HepG2 (cell line): ENCODE results near the gene LARP1B. TPM values are rescaled to one million over a fixed set of nuclear protein-coding genes. Genes with fewer than 3 reads are reported as not detected.

ENCODE experiments used
- ATAC-seq: fragments of 200-7000 bp; cut with Tn5 transposase; 3 replicates; pipeline ENCODE4 v1.9.1; 2020; ENCODE audit warnings: mild to moderate bottlenecking, moderate library complexity
- BruUV-seq: library from RNA; stranded (reverse); fragments of 400-500 nt; replicated peaks from 2 replicates; lab custom pipeline; 2021; lab: Mats Ljungman, UMichigan
- CTCF ChIA-PET: fragments of 300-600 bp; formaldehyde crosslinking; extraction: SDS; loops from one replicate; lab custom pipeline; 2021; ENCODE audit warnings: low total read pairs, inconsistent platforms, low intra/inter-chr PET ratio; lab: Yijun Ruan, JAX
- POLR2A ChIA-PET: fragments of 350-600 bp; sonication (Branson Sonifier 250); formaldehyde crosslinking; loops from one replicate; lab custom pipeline; 2020; ENCODE audit warnings: antibody characterized with exemption, inconsistent platforms; lab: Yijun Ruan, JAX
- DNase-seq: peaks from one replicate; pipeline ENCODE4 v3.0.0-alpha.2; 2015; ENCODE audit warnings: low spot score
- FAIRE-seq: peaks from 3 replicates; lab custom pipeline; 2011; peaks lifted over from hg19 to GRCh38; lab: Jason Lieb, UNC
- H2AFZ ChIP-seq: one replicate; pipeline ENCODE4 v1.6.1; 2011; ENCODE audit warnings: low read length, inconsistent platforms
- H3K27ac ChIP-seq: fragments of 300-600 bp; 3 replicates; pipeline ENCODE4 v1.8.0; 2011; ENCODE audit warnings: mixed run types, mild to moderate bottlenecking, mixed read lengths, low read length, inconsistent platforms; ENCODE audit not compliant: insufficient read depth; ENCODE audit errors: extremely low read length
- H3K27me3 ChIP-seq, 2 experiments: fragments of 200-600 bp in 1 of 2; 2 replicates in 1 of 2; 3 replicates in 1 of 2; pipeline versions ENCODE4 v1.6.0 to v1.8.0; 2011; ENCODE audit warnings: low read length in 2 of 2, mild to moderate bottlenecking in 2 of 2, moderate library complexity in 2 of 2, inconsistent platforms in 1 of 2; ENCODE audit not compliant: insufficient read depth in 2 of 2, control insufficient read depth in 1 of 2
- H3K36me3 ChIP-seq, 2 experiments: fragments of 200-600 bp in 1 of 2; replicated peaks in 1 of 2; 2 replicates in 1 of 2; 3 replicates in 1 of 2; pipeline versions ENCODE4 v1.5.1 to v1.8.0; 2011; ENCODE audit warnings: low read length in 2 of 2, inconsistent platforms in 1 of 2; ENCODE audit not compliant: insufficient read depth in 2 of 2, control insufficient read depth in 1 of 2
- H3K4me1 ChIP-seq: 2 replicates; pipeline ENCODE4 v1.5.1; 2012; ENCODE audit warnings: low read length, inconsistent platforms; ENCODE audit not compliant: insufficient read depth
- H3K4me2 ChIP-seq: 2 replicates; pipeline ENCODE4 v1.6.0; 2011; ENCODE audit warnings: low read depth, low read length, inconsistent platforms
- H3K4me3 ChIP-seq, 3 experiments: fragments of 200-600 bp in 1 of 3; sonication (generic), shearing (Covaris generic) in 1 of 3; replicated peaks in 1 of 3; 2 replicates each; pipeline ENCODE4 v1.5.1; 2011 to 2016; ENCODE audit warnings: low read length in 3 of 3, inconsistent platforms in 2 of 3, low read depth in 2 of 3, mild to moderate bottlenecking in 2 of 3, control low read depth in 1 of 3, mixed read lengths in 1 of 3; ENCODE audit not compliant: insufficient read depth in 1 of 3
- H3K79me2 ChIP-seq: one replicate; pipeline ENCODE4 v1.6.1; 2011; ENCODE audit warnings: low read length, inconsistent platforms; ENCODE audit not compliant: insufficient read depth
- H3K9ac ChIP-seq: 2 replicates; pipeline ENCODE4 v1.6.0; 2011; ENCODE audit warnings: mild to moderate bottlenecking, low read depth, low read length, inconsistent platforms; ENCODE audit not compliant: insufficient read depth
- H3K9me3 ChIP-seq: 2 replicates; pipeline ENCODE4 v1.5.1; 2012; ENCODE audit warnings: mild to moderate bottlenecking, low read length
- H4K20me1 ChIP-seq: 2 replicates; pipeline ENCODE4 v1.6.0; 2011; ENCODE audit warnings: inconsistent platforms, mild to moderate bottlenecking, low read length, moderate library complexity; ENCODE audit not compliant: insufficient read depth
- ATF1 ChIP-seq: IDR thresholded peaks from 2 replicates; pipeline ENCODE4 v1.6.1; 2016; ENCODE audit warnings: mild to moderate bottlenecking, control low read depth
- MAFG ChIP-seq: sonication (generic); formaldehyde crosslinking; IDR thresholded peaks from 2 replicates; pipeline ENCODE4 v1.5.1; 2020; ENCODE audit warnings: mild to moderate bottlenecking, missing genetic modification reagents
- MZF1 ChIP-seq: sonication (generic); formaldehyde crosslinking; IDR thresholded peaks from 2 replicates; pipeline ENCODE4 v1.8.1; 2023; ENCODE audit warnings: mild to moderate bottlenecking, missing genetic modification reagents, borderline replicate concordance
- POLR2AphosphoS5 ChIP-seq: IDR thresholded peaks from 2 replicates; pipeline ENCODE4 v1.6.1; 2012; ENCODE audit warnings: low read depth, low read length
- REXO4 ChIP-seq: sonication (generic); formaldehyde crosslinking; IDR thresholded peaks from 2 replicates; pipeline ENCODE4 v1.8.0; 2022; ENCODE audit warnings: missing genetic modification reagents, mild to moderate bottlenecking, borderline replicate concordance
- TAF1 ChIP-seq: sonication (generic); formaldehyde crosslinking; IDR thresholded peaks from 2 replicates; pipeline ENCODE4 v1.4.0; 2020; ENCODE audit warnings: missing genetic modification reagents
- TBP ChIP-seq: sonication (generic); formaldehyde crosslinking; IDR thresholded peaks from 2 replicates; pipeline ENCODE4 v1.5.0; 2020; ENCODE audit warnings: missing genetic modification reagents
- ZBTB38 ChIP-seq: sonication (generic); formaldehyde crosslinking; IDR thresholded peaks from 2 replicates; pipeline ENCODE4 v1.5.1; 2020; ENCODE audit warnings: mild to moderate bottlenecking, missing genetic modification reagents
- ZNF383 ChIP-seq: sonication (generic); formaldehyde crosslinking; IDR thresholded peaks from 2 replicates; pipeline ENCODE4 v1.4.0; 2020; ENCODE audit warnings: missing genetic modification reagents, mild to moderate bottlenecking, borderline replicate concordance
- ZNF441 ChIP-seq: sonication (generic); formaldehyde crosslinking; IDR thresholded peaks from 2 replicates; pipeline ENCODE4 v1.7.0; 2021; ENCODE audit warnings: missing genetic modification reagents, borderline replicate concordance
- ZNF83 ChIP-seq: sonication (generic); formaldehyde crosslinking; IDR thresholded peaks from 2 replicates; pipeline ENCODE4 v1.4.0; 2020; ENCODE audit warnings: missing genetic modification reagents, mild to moderate bottlenecking, borderline replicate concordance
- WGBS: methylation state at CpG from one replicate; pipeline ENCODE4 v1.1.6; 2017; ENCODE audit warnings: low lambda C conversion rate; 5-methylcytosine and 5-hydroxymethylcytosine counted together
- in situ Hi-C: cut with HindIII; loops from 2 replicates; pipeline ENCODE4 v1.10.0; 2017; ENCODE audit warnings: low pct_unique_long_range_greater_than_20kb; ENCODE audit not compliant: extremely low pct_ligation_motif_present
- intact Hi-C: fragments of 100-400 bp; cut with micrococcal nuclease; formaldehyde crosslinking; loops from one replicate; pipeline ENCODE4 v1.10.0; 2022; ENCODE audit not compliant: unreplicated experiment
- polyA plus RNA-seq, 8 experiments: library from polyadenylated mRNA; depleted of rRNA in 3 of 8; stranded (reverse) in 7 of 8; unstranded in 1 of 8; fragments of >200 nt; fragmentation: Illumina TruSeq in 4 of 8; extraction: Trizol in 4 of 8; gene quantifications; 2 replicates each; pipeline versions ENCODE4 v1.2.1 to v1.2.3, GENCODE V29; 2011 to 2016; ENCODE audit warnings: low read depth in 4 of 8, missing spikeins in 1 of 8, mixed read lengths in 1 of 8; ENCODE audit not compliant: insufficient read depth in 1 of 8
- total RNA-seq, 5 experiments: library from RNA; depleted of rRNA; stranded (reverse); fragments of >200 nt; fragmentation: Illumina TruSeq; extraction: Trizol; gene quantifications; 2 replicates each; pipeline ENCODE4 v1.2.3, GENCODE V29; 2016; ENCODE audit warnings: low read depth in 1 of 5
- TF ChIP-seq, protein P1 (sequence below): sonication (generic); formaldehyde crosslinking; IDR thresholded peaks from 2 replicates; pipeline ENCODE4 v1.5.0; 2020; ENCODE audit warnings: missing genetic modification reagents
- TF ChIP-seq, protein P2 (sequence below): sonication (generic); formaldehyde crosslinking; IDR thresholded peaks from 2 replicates; pipeline ENCODE4 v1.4.0; 2020; ENCODE audit warnings: missing genetic modification reagents, borderline replicate concordance
- TF ChIP-seq, protein P3 (sequence below): sonication (generic); formaldehyde crosslinking; IDR thresholded peaks from 2 replicates; pipeline ENCODE4 v1.4.0; 2020; ENCODE audit warnings: mild to moderate bottlenecking, missing genetic modification reagents
- TF ChIP-seq, protein P4 (sequence below): sonication (generic); formaldehyde crosslinking; IDR thresholded peaks from 2 replicates; pipeline ENCODE4 v1.4.0; 2020; ENCODE audit warnings: missing genetic modification reagents
- TF ChIP-seq, protein P5 (sequence below): sonication (generic); formaldehyde crosslinking; IDR thresholded peaks from 2 replicates; pipeline ENCODE4 v1.8.0; 2022; ENCODE audit warnings: mild to moderate bottlenecking, missing genetic modification reagents, borderline replicate concordance
- TF ChIP-seq, protein P6 (sequence below): IDR thresholded peaks from 2 replicates; pipeline ENCODE4 v1.6.1; 2016; ENCODE audit warnings: mild to moderate bottlenecking, missing biosample characterization, missing genetic modification reagents

Gene LARP1B
- total and polyA plus RNA-seq, 2 of the 13 experiments (the other 11 are each of a cell fraction or from before 2014, with no cell fraction given): 19.2 to 52.7 TPM

DNA sequence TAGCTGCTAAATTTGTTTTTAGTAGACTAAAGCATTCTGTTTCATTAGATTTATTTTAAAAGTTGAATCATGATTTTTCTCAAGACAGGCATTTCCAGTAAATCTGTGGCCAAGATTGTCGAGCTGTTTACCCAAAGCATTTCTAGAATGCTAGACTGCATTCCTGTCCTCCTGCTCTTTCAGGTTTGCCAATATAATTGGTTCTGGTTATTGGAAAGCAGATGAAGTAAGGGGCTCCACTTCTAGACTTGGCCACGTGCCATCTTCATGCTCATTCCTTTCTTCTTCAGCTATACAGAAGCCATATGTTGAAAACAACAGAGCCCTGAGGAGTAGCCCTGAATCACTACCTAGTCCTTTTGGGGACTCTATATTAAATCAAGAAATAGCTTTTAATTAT, 164.0 kb downstream of the LARP1B start:
- TF ChIP-seq TBP (CRISPR knock-in tag): no peak
- TF ChIP-seq, protein P1, sequence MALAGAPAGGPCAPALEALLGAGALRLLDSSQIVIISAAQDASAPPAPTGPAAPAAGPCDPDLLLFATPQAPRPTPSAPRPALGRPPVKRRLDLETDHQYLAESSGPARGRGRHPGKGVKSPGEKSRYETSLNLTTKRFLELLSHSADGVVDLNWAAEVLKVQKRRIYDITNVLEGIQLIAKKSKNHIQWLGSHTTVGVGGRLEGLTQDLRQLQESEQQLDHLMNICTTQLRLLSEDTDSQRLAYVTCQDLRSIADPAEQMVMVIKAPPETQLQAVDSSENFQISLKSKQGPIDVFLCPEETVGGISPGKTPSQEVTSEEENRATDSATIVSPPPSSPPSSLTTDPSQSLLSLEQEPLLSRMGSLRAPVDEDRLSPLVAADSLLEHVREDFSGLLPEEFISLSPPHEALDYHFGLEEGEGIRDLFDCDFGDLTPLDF: no peak
- TF ChIP-seq, protein P2, sequence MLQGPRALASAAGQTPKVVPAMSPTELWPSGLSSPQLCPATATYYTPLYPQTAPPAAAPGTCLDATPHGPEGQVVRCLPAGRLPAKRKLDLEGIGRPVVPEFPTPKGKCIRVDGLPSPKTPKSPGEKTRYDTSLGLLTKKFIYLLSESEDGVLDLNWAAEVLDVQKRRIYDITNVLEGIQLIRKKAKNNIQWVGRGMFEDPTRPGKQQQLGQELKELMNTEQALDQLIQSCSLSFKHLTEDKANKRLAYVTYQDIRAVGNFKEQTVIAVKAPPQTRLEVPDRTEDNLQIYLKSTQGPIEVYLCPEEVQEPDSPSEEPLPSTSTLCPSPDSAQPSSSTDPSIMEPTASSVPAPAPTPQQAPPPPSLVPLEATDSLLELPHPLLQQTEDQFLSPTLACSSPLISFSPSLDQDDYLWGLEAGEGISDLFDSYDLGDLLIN (CRISPR knock-in tag): no peak
- no peak for TF ChIP-seq ZNF383 (CRISPR knock-in tag)
- no peak for TF ChIP-seq ZBTB38 (CRISPR knock-in tag)
- no peak for TF ChIP-seq ZNF83 (CRISPR knock-in tag)
- no peak for TF ChIP-seq ZNF441
- no peak for TF ChIP-seq TAF1
- TF ChIP-seq, protein P3, sequence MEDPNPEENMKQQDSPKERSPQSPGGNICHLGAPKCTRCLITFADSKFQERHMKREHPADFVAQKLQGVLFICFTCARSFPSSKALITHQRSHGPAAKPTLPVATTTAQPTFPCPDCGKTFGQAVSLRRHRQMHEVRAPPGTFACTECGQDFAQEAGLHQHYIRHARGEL (CRISPR knock-in tag): no peak
- TF ChIP-seq, protein P4, sequence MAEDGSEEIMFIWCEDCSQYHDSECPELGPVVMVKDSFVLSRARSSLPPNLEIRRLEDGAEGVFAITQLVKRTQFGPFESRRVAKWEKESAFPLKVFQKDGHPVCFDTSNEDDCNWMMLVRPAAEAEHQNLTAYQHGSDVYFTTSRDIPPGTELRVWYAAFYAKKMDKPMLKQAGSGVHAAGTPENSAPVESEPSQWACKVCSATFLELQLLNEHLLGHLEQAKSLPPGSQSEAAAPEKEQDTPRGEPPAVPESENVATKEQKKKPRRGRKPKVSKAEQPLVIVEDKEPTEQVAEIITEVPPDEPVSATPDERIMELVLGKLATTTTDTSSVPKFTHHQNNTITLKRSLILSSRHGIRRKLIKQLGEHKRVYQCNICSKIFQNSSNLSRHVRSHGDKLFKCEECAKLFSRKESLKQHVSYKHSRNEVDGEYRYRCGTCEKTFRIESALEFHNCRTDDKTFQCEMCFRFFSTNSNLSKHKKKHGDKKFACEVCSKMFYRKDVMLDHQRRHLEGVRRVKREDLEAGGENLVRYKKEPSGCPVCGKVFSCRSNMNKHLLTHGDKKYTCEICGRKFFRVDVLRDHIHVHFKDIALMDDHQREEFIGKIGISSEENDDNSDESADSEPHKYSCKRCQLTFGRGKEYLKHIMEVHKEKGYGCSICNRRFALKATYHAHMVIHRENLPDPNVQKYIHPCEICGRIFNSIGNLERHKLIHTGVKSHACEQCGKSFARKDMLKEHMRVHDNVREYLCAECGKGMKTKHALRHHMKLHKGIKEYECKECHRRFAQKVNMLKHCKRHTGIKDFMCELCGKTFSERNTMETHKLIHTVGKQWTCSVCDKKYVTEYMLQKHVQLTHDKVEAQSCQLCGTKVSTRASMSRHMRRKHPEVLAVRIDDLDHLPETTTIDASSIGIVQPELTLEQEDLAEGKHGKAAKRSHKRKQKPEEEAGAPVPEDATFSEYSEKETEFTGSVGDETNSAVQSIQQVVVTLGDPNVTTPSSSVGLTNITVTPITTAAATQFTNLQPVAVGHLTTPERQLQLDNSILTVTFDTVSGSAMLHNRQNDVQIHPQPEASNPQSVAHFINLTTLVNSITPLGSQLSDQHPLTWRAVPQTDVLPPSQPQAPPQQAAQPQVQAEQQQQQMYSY (CRISPR knock-in tag): no peak
- TF ChIP-seq, protein P5, sequence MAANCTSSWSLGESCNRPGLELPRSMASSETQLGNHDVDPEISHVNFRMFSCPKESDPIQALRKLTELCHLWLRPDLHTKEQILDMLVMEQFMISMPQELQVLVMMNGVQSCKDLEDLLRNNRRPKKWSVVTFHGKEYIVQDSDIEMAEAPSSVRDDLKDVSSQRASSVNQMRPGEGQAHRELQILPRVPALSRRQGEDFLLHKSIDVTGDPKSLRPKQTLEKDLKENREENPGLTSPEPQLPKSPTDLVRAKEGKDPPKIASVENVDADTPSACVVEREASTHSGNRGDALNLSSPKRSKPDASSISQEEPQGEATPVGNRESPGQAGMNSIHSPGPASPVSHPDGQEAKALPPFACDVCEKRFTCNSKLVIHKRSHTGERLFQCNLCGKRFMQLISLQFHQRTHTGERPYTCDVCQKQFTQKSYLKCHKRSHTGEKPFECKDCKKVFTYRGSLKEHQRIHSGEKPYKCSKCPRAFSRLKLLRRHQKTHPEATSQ (CRISPR knock-in tag): no peak
- no peak for TF ChIP-seq REXO4 (CRISPR knock-in tag)
- TF ChIP-seq ATF1 (CRISPR knock-in tag): no peak
- TF ChIP-seq, protein P6, sequence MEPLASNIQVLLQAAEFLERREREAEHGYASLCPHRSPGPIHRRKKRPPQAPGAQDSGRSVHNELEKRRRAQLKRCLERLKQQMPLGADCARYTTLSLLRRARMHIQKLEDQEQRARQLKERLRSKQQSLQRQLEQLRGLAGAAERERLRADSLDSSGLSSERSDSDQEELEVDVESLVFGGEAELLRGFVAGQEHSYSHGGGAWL: no peak
- TF ChIP-seq POLR2AphosphoS5: no peak
- TF ChIP-seq MZF1: no peak
- TF ChIP-seq MAFG (CRISPR knock-in tag): no peak
- H3K9me3 ChIP-seq: no peaks in the 10 kb centered on the region
- ChIA-PET POLR2A (no interaction called here), CTCF (no interaction called here)
- no peak overlapping the region for H3K9ac ChIP-seq
- H3K79me2 ChIP-seq: no peaks in the 10 kb centered on the region
- BruUV-seq: no TSS peak
- H2AFZ ChIP-seq: no peak overlapping the region
- intact Hi-C loops (no loop called here), in situ Hi-C loops (no loop called here)
- no peak overlapping the region for H3K27ac ChIP-seq
- H3K27me3 ChIP-seq: no peaks in the 10 kb centered on the region
- ATAC-seq (no peak), DNase-seq (no peak), FAIRE-seq (no peak)
- H3K4me2 ChIP-seq: no peak overlapping the region
- H3K4me3 ChIP-seq: no peak overlapping the region
- H3K36me3 ChIP-seq: no peaks in the 10 kb centered on the region
- 87% methylated on average over 2 of the region's 2 CpGs for WGBS
- no peaks in the 10 kb centered on the region for H3K4me1 ChIP-seq
- H4K20me1 ChIP-seq: no peaks in the 10 kb centered on the region
